ENCODE results near the gene TRIP4. TPM values are rescaled to one million over a fixed set of nuclear protein-coding genes. Genes with fewer than 3 reads are reported as not detected.

Gene TRIP4
- 6.7 and 7.2 TPM in 2 replicates for total RNA-seq

GRCh38 chr15:64387562-64388168 is at the start of gene TRIP4:
Gene TRIP4, plus strand, starts transcription at chr15:64387836. Its CDS starts 28 bp downstream, at chr15:64387864.

GRCh38 chr15:64355944-64356709 is 31.5 kb upstream of the TRIP4 start, which contains the start of gene CSNK1G1:
Gene CSNK1G1, minus strand, starts transcription at chr15:64356173. Its CDS starts 55,674 bp downstream, at chr15:64300499.

GRCh38 chr15:64381000-64381751 is 6.5 kb upstream of the TRIP4 start, which contains the start of gene PCLAF:
Gene PCLAF, minus strand, starts transcription at chr15:64381441. Its CDS starts 70 bp downstream, at chr15:64381371.

DNA sequence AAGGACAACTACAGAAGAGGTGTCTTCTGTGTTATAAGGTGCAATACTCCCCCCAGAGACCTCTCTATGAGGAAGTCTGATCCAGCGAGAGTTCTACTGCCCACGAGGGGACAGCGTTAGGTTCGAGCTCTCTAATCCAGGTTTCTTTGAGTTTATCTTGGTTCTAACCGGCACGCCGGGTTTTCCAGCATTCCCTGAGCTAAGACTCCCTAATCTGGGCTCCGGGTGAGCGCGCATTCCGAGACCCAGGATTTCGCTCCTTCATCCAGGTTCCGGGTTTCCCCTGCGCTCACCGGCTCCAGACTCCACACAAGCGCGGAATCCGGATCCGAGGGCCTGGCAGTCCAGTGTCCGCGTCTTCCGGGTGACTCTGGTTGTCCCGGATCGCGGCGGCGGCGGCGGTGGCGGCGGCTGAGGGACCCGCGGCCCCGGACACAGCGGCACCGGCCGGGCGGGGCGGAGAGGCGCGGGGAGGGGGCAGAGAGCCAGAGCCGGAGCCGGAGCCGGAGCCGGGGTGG is 72.6 kb downstream of the TRIP4 start, which contains the start of gene ZNF609:
Gene ZNF609 (plus strand): TSS at position 373 of the 518 bp plus-strand sequence. CDS start 38,842 bp downstream, outside the sequence.

Other genes with a start within 250 kb of the TRIP4 start
- under 0.01 and 0.17 TPM in 2 replicates for gene SNX22, start 236.1 kb upstream of the TRIP4 start, total RNA-seq
- gene PPIB, start 224.8 kb upstream of the TRIP4 start, total RNA-seq: 673 and 698 TPM in 2 replicates
- 8.6 and 8.8 TPM in 2 replicates for gene CSNK1G1, start 31.7 kb upstream of the TRIP4 start, total RNA-seq
- gene PCLAF, start 6.4 kb upstream of the TRIP4 start, total RNA-seq: 40.7 and 44.2 TPM in 2 replicates
- 8.4 and 9.1 TPM in 2 replicates for gene ZNF609, start 72.7 kb downstream of the TRIP4 start, total RNA-seq

Data from bronchus fibroblast of lung (primary cell).